Spinal cord (tissue), 10 donors: Measurements from ENCODE around the gene VDAC2. TPM values are rescaled to one million over a fixed set of nuclear protein-coding genes. Genes with fewer than 3 reads are reported as not detected.
"Not testable (repeated sequence)": the region's sequence is repeated elsewhere in the genome, so short reads cannot be mapped to it uniquely, and the experiment has no call there.

ENCODE experiments used
- DNase-seq, 6 donors: peaks; one replicate each; pipeline versions ENCODE4 v3.0.0 to v3.0.0-alpha.2; 2013 to 2015; ENCODE audit warnings: low spot score in 6 of 6, low read depth in 4 of 6
- H3K27ac ChIP-seq: one replicate; pipeline ENCODE4 v1.5.1; 2013; ENCODE audit warnings: low read depth, low read length, control low read depth
- H3K27me3 ChIP-seq: one replicate; pipeline ENCODE4 v1.6.1; 2013; ENCODE audit warnings: low read length; ENCODE audit not compliant: control insufficient read depth, insufficient read depth
- H3K36me3 ChIP-seq: one replicate; pipeline ENCODE4 v1.6.1; 2013; ENCODE audit warnings: low read length; ENCODE audit not compliant: control insufficient read depth, insufficient read depth
- H3K4me1 ChIP-seq: one replicate; pipeline ENCODE4 v1.6.1; 2013; ENCODE audit warnings: low read length; ENCODE audit not compliant: control insufficient read depth, insufficient read depth
- H3K4me3 ChIP-seq: one replicate; pipeline ENCODE4 v1.5.1; 2013; ENCODE audit warnings: low read depth, low read length, control low read depth
- H3K9me3 ChIP-seq: one replicate; pipeline ENCODE4 v1.6.1; 2013; ENCODE audit warnings: low read length; ENCODE audit not compliant: control insufficient read depth, insufficient read depth
- WGBS: methylation state at CpG from one replicate; pipeline ENCODE4 v1.1.5; 2013; ENCODE audit warnings: missing lambda C conversion rate; ENCODE audit not compliant: insufficient coverage; 5-methylcytosine and 5-hydroxymethylcytosine counted together
- polyA plus RNA-seq, 2 donors: library from polyadenylated mRNA; unstranded; fragments of 120-200 nt; gene quantifications; one replicate each; pipeline ENCODE4 v1.2.1, GENCODE V29; 2013; ENCODE audit not compliant: insufficient read length in 2 of 2
- total RNA-seq, 2 donors: library from RNA; depleted of rRNA in 1 of 2; stranded (reverse); fragments of 120-200 nt in 1 of 2; fragments of >200 nt in 1 of 2; gene quantifications; one replicate each; pipeline versions ENCODE4 v1.2.3 to v1.2.4, GENCODE V29; 2013 to 2014
- donor health status: healthy.

Gene VDAC2
- total and polyA plus RNA-seq, 4 donors: 119 to 229 (median 181) TPM

DNA sequence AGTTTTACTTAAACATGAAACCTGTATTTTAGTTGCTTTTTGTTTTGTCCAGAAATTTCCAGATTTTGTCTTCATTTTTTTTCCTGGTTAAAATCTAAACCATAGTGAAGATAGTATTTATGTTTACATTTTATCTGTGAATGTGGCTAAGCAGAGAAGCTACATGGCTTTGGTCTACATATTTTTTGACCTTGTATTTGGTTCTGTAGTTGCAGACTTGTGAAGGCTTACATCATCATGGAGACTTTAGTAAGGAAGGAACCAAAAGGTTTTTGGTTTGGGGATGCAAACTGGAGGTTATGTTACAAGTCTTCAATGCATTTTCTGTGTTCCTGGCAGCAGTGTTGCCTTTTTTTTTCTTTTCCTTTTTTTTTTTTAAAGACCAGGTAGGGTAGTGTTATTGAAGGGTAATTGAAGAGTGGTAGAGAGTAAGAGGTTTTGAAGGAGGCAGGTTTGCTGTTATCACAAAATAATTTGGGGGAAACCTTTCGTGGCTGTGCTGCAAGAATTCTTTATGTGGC is 30.9 kb upstream of the VDAC2 start:
- Histone ChIP-seq H3K27ac (no peak overlapping the region), H3K4me1 (no peaks in the 10 kb centered on the region)
- 100% methylated on average over 1 of the region's 1 CpG for WGBS

DNA sequence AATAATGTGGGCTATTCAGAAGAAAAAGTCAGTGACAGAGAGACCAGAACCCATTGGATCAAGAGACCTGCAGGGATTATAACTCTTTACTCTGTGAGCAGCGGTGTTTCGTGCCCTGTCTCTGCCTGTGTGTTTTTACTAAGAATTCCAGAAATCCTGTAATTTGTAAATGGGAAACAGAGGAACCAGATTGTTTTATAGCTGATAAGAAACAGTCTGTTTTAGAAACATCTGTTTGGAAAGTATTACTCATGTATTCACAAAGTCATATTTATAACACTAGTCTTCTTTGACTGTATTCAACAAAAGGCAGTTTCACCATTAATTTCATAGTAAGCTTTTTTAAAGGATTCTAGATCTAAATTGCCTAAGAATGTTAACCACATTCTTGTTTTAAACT is 30.0 kb upstream of the VDAC2 start:
- 83% methylated on average over 1 of the region's 2 CpGs for WGBS
- Histone ChIP-seq H3K27me3 (no peaks in the 10 kb centered on the region), H3K36me3 (peaks cover 4% of the 10 kb centered on the region), H3K27ac (peak overlapping the region; percentile 15), H3K9me3 (no peaks in the 10 kb centered on the region), H3K4me1 (no peaks in the 10 kb centered on the region), H3K4me3 (no peak overlapping the region)
- DNase-seq: no peak

More for the DNA sequence above, 30.9 kb upstream of the VDAC2 start:
- H3K36me3 ChIP-seq: peaks cover 4% of the 10 kb centered on the region
- no peak overlapping the region for H3K4me3 ChIP-seq
- no peaks in the 10 kb centered on the region for H3K9me3 ChIP-seq
- no peak for DNase-seq
- H3K27me3 ChIP-seq: no peaks in the 10 kb centered on the region

DNA sequence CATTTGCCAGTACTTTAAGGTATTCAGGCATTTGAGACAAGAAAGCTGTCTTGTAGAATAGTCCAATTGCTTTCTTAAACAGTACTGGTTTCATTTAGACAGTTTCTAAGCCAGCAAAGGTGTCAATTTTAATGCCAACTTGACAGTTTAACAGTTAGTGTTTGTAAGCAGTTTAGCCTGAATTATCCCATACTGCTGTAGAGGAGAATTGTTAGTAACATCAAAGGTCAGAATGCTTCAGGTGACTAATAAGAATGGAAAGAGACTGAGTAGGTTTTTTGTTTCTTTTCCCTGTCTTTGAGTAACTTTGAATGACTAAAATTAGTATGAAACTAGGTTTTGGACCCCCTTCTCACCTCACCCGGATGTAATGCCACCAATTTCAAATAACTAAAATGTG is 29.5 kb upstream of the VDAC2 start:
- H3K4me3 ChIP-seq: no peak overlapping the region
- H3K4me1 ChIP-seq: no peaks in the 10 kb centered on the region
- peaks cover 4% of the 10 kb centered on the region for H3K36me3 ChIP-seq
- H3K27ac ChIP-seq: no peak overlapping the region
- WGBS: no CpG with 5 or more reads among the region's 1 CpG
- no peaks in the 10 kb centered on the region for H3K27me3 ChIP-seq
- H3K9me3 ChIP-seq: no peaks in the 10 kb centered on the region
- DNase-seq: no peak

DNA sequence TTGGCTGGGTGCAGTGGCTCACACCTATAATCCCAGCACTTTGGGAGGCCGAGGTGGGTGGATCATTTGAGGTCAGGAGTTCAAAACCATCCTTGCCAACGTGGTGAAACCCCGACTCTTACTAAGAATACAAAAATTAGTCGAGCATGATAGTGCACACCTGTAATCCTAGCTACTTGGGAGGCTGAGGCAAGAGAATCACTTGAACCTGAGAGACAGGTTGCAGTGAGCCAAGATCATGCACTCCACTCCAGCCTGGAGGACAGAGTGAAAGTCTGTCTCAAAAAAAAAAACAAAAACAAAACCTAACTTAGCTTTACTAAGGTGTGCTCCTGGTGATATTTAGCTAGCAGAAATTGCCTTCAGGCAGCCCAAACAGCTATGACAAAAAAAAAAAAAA is 24.3 kb upstream of the VDAC2 start:
- Histone ChIP-seq H3K27ac (no peak overlapping the region), H3K4me3 (no peak overlapping the region), H3K27me3 (no peaks in the 10 kb centered on the region), H3K9me3 (no peaks in the 10 kb centered on the region), H3K4me1 (no peaks in the 10 kb centered on the region), H3K36me3 (no peaks in the 10 kb centered on the region)
- DNase-seq: no peak
- no CpG with 5 or more reads among the region's 4 CpGs for WGBS

DNA sequence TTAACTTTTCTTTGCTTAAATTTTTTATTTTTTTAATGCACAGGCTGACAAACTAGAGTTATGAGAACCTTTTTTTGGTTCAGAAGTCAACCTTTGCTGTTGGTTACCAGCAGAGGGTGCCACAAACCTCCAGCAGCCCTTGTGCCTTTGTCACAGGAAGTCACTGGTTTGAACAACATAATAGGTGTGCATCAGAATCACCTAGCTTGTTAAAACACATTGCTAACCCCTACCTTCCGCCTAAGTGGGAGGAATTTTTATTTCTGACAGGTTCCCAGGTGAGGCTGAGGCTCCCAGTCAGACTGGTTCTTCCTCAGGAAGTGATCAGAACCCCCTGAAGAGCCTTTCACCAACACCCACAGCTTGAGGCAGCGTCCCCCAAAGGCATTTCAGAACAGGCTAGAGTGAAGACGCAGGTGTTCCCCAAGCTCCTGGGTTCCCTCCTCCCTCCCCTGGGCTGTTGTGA is 22.6 kb upstream of the VDAC2 start:
- Histone ChIP-seq H3K27me3 (no peaks in the 10 kb centered on the region), H3K9me3 (no peaks in the 10 kb centered on the region), H3K27ac (no peak overlapping the region), H3K4me1 (no peaks in the 10 kb centered on the region), H3K4me3 (no peak overlapping the region), H3K36me3 (peaks cover 5% of the 10 kb centered on the region)
- peak in 2 of 6 donors; percentile 29 to 63 for DNase-seq
- WGBS: 100% methylated on average over 2 of the region's 3 CpGs

DNA sequence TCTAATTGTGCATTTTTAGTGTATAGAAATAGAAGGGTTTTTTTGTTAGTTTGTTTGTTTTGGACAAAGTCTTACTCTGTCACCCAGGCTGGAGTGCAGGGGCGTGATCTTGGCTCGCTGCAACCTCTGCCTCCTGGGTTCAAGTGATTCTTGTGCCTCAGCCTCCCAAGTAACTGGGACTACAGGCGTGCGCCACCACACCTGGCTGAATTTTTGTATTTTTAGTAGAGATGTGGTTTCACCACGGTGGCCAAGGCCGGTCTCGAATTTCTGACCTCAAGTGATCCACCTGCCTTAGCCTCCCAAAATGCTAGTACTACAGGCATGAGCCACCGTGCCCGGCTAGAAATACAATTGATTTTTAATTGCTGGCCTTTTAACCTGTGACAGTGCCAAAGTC is 22.1 kb upstream of the VDAC2 start:
- not testable (repeated sequence) for H3K4me3 ChIP-seq, DNase-seq, H3K4me1 ChIP-seq, H3K9me3 ChIP-seq, H3K27ac ChIP-seq, H3K36me3 ChIP-seq, H3K27me3 ChIP-seq
- WGBS: 80% methylated on average over 1 of the region's 9 CpGs

DNA sequence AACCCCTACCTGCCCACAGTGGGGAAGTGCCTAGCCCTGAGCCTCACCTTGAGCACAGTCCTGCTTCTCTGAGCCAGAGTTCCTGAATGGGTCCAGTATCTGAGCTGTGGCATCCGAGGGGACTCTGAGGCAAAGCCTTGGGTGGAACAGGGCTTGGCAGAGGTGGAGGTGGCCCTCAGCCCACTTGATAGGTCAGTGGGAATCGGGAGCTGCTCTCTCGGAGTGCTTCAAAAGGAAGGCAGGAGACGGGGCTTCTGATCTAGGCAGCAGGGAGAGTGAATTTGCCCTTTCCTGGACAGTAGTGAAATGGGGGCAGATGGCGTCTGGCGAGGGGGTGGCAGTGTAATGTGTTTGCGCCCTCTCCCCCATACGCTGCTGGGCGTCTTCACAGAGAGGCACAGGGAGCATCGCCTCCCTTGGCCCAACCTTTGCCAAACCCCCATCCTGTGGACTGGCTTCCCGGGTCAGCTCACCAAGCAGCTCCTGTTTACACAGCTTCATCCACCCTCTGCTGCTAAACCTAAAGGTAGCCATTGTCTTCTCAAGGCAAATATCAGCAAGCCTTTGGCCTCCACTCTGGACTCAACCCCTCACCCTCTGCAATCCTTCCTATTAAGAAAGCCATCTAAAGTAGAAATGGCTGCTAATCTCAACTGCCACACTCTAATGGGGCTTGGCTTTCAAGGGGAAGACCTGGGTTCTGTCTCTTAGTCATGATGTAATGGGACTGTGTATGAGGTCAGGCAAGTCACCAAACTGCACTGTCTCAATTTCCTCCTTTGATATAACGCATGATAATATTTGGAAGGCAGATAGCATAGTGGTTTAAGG is 21.1 kb upstream of the VDAC2 start:
- no peak overlapping the region for H3K27ac ChIP-seq
- 93% methylated on average over 10 of the region's 12 CpGs for WGBS
- DNase-seq: no peak
- H3K4me3 ChIP-seq: no peak overlapping the region
- H3K27me3 ChIP-seq: no peaks in the 10 kb centered on the region
- no peaks in the 10 kb centered on the region for H3K4me1 ChIP-seq
- H3K9me3 ChIP-seq: no peaks in the 10 kb centered on the region
- peaks cover 5% of the 10 kb centered on the region for H3K36me3 ChIP-seq

DNA sequence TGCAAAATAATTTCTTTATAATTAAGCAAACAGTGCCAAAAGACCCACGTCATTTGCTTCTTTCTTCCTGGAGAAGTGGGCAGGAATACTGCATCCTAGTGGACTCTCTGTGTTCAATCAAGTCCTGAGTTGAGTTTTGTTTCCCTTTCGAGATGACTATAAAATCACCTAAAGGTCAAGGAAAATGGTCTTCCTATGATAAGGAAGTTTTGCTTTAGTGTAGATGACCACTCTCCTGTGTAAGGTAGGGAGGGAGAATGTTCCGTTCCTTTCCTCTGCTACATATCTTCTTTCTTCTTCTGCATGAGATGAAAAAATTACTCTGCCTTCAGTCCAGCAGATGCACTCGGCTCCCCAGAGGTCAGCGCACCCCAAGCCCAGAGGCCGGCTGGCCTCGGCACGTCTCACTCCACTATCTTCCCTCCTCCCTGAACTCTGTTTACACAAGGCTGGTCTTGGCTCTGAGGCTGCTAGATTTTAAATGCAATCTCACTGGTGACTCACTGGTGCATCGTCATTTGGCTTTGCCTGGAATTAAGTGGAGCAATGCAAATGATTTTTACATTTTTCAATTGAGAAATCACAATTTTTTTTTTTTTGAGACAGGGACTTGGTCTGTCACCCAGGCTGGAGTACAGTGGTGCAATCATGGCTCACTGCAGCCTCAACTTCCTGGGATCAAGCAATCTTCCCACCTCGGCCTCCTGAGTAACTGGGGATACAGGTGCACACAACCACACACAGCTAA is 18.6 kb upstream of the VDAC2 start:
- H3K9me3 ChIP-seq: no peaks in the 10 kb centered on the region
- no peak overlapping the region for H3K4me3 ChIP-seq
- 89% methylated on average over 5 of the region's 10 CpGs for WGBS
- no peaks in the 10 kb centered on the region for H3K4me1 ChIP-seq
- DNase-seq: no peak
- no peak overlapping the region for H3K27ac ChIP-seq
- peaks cover 5% of the 10 kb centered on the region for H3K36me3 ChIP-seq
- no peaks in the 10 kb centered on the region for H3K27me3 ChIP-seq

DNA sequence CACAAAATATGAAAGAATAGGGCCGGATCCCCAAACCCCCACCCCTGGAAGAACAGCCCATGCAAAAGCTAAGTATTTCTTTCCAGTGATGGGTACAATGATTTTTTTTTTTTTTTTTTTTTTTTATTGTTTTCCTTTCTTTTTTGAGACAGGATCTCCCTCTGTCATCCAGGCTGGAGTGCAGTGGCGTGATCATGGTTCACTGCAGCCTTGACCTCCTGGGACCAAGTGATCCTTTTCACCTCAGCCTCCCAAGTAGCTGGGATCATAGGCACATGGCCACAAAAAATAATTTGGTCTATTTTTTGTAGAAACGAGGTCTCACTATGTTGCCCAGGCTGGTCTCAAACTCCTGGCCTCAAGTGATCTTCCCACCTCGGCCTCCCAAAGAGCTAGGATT is 16.0 kb upstream of the VDAC2 start:
- not testable (repeated sequence) for H3K27ac ChIP-seq, H3K36me3 ChIP-seq, H3K4me3 ChIP-seq, H3K9me3 ChIP-seq, H3K27me3 ChIP-seq, DNase-seq, H3K4me1 ChIP-seq
- WGBS: 100% methylated on average over 2 of the region's 4 CpGs
